GM18861 (cell line): ENCODE data around the gene DUSP15.
A peak's percentile ranks its signal among the peaks of the same experiment; 100 is the strongest.

ENCODE experiments used
- ATAC-seq: cut with Tn5 transposase; IDR thresholded peaks from one replicate; pipeline ENCODE4 v1.9.1; 2021; ENCODE audit not compliant: unreplicated experiment

The DUSP15 gene

GRCh38 chr20:31894980-31895675, 24.8 kb upstream of the DUSP15 start:
- ATAC-seq: peak; percentile 93

- no peak for ATAC-seq
Measured at GRCh38 chr20:31890646-31891045, 20.3 kb upstream of the DUSP15 start.

GRCh38 chr20:31883829-31884228, 13.5 kb upstream of the DUSP15 start:
- no peak for ATAC-seq

GRCh38 chr20:31881945-31882344, 11.6 kb upstream of the DUSP15 start:
- ATAC-seq: no peak

- peak; percentile 85 for ATAC-seq
Measured at GRCh38 chr20:31879143-31879987, 9.0 kb upstream of the DUSP15 start.

- ATAC-seq: no peak
Measured at GRCh38 chr20:31877684-31878083, 7.4 kb upstream of the DUSP15 start.

GRCh38 chr20:31875671-31876070, 5.3 kb upstream of the DUSP15 start:
- no peak for ATAC-seq

- no peak for ATAC-seq
Measured at GRCh38 chr20:31872406-31872805, 2.1 kb upstream of the DUSP15 start.

GRCh38 chr20:31871618-31871954, 1.3 kb upstream of the DUSP15 start:
- no peak for ATAC-seq

- ATAC-seq: no peak
Measured at GRCh38 chr20:31870726-31871617, 645 bp upstream of the DUSP15 start.

- no peak for ATAC-seq
Measured at GRCh38 chr20:31869673-31869941, 720 bp downstream of the DUSP15 start.

- ATAC-seq: no peak
Measured at GRCh38 chr20:31868853-31869672, 1.3 kb downstream of the DUSP15 start.

GRCh38 chr20:31866221-31866620, 4.1 kb downstream of the DUSP15 start:
- no peak for ATAC-seq

- ATAC-seq: no peak
Measured at GRCh38 chr20:31864521-31865400, 5.6 kb downstream of the DUSP15 start.

- no peak for ATAC-seq
Measured at GRCh38 chr20:31863296-31864085, 6.8 kb downstream of the DUSP15 start.

- no peak for ATAC-seq
Measured at GRCh38 chr20:31862506-31862905, 7.8 kb downstream of the DUSP15 start.

- ATAC-seq: no peak
Measured at GRCh38 chr20:31862157-31862470, 8.2 kb downstream of the DUSP15 start.

GRCh38 chr20:31861385-31862156, 8.8 kb downstream of the DUSP15 start:
- no peak for ATAC-seq

GRCh38 chr20:31861135-31861384, 9.3 kb downstream of the DUSP15 start:
- ATAC-seq: no peak
